Heart right ventricle (tissue), 16 donors: Measurements from ENCODE around the gene RAG1. TPM values are rescaled to one million over a fixed set of nuclear protein-coding genes. Genes with fewer than 3 reads are reported as not detected.

ENCODE experiments used
- ATAC-seq, 8 donors: fragments of 200-7000 bp; cut with Tn5 transposase; one replicate each; pipeline ENCODE4 v1.9.1; 2020; ENCODE audit warnings: mild to moderate bottlenecking in 8 of 8, moderate library complexity in 8 of 8, moderate number of reproducible peaks in 1 of 8
- DNase-seq, 2 donors: peaks; one replicate each; pipeline ENCODE4 v3.0.0-alpha.2; 2020
- H3K27ac ChIP-seq, 10 donors: fragments of 200-600 bp; sonication (generic) in 2 of 10; one replicate each; pipeline versions ENCODE4 v1.5.0 to v1.8.0; 2020 to 2022; ENCODE audit warnings: mild to moderate bottlenecking in 3 of 10
- H3K27me3 ChIP-seq, 7 donors: fragments of 200-600 bp; one replicate each; pipeline ENCODE4 v1.8.0; 2021 to 2022; ENCODE audit warnings: mild to moderate bottlenecking in 2 of 7
- H3K36me3 ChIP-seq, 9 donors: fragments of 200-600 bp; sonication (generic) in 1 of 9; one replicate each; pipeline versions ENCODE4 v1.5.0 to v1.8.0; 2020 to 2022; ENCODE audit warnings: mild to moderate bottlenecking in 2 of 9
- H3K4me1 ChIP-seq, 9 donors: fragments of 200-600 bp; sonication (generic) in 1 of 9; one replicate each; pipeline versions ENCODE4 v1.5.0 to v1.8.0; 2020 to 2022; ENCODE audit warnings: mild to moderate bottlenecking in 4 of 9
- H3K4me3 ChIP-seq, 10 donors: fragments of 200-600 bp; sonication (generic) in 2 of 10; one replicate each; pipeline versions ENCODE4 v1.5.0 to v1.8.0; 2020 to 2022; ENCODE audit warnings: mild to moderate bottlenecking in 7 of 10, moderate library complexity in 2 of 10
- H3K9me3 ChIP-seq, 11 donors: fragments of 200-600 bp in 10 of 11; sonication (generic) in 2 of 11; one replicate each; pipeline versions ENCODE4 v1.5.0 to v1.8.0; 2013 to 2022; ENCODE audit warnings: mild to moderate bottlenecking in 2 of 11, control low read depth in 1 of 11, moderate library complexity in 1 of 11
- WGBS, 2 donors: extraction: QIAGEN DNeasy Blood & Tissue Kit; methylation state at CpG; one replicate each; pipeline ENCODE4 v1.1.7; 2013; ENCODE audit warnings: inconsistent platforms in 1 of 2; 5-methylcytosine and 5-hydroxymethylcytosine counted together
- intact Hi-C, 10 donors: fragments of 100-400 bp; cut with DNase I; formaldehyde crosslinking; loops; one replicate each; pipeline versions ENCODE4 v1.11.1 to v1.14.2; 2022
- polyA plus RNA-seq, 2 donors: library from polyadenylated mRNA; stranded (reverse); fragments of 200-250 nt; gene quantifications; one replicate each; pipeline ENCODE4 v1.2.3, GENCODE V29; 2013
- total RNA-seq, 10 donors: library from RNA; stranded (reverse); fragmentation: NEBNext Ultra II Directional in 3 of 10; extraction: Animal tissue kit (Norgen Biotek cat#: 25700) in 3 of 10; gene quantifications; one replicate each; pipeline versions ENCODE4 v1.2.1 to v1.2.4, GENCODE V29; 2021 to 2023
- TF ChIP-seq, protein P1 (sequence below), 9 donors: fragments of 200-600 bp; sonication (generic) in 2 of 9; IDR thresholded peaks; one replicate each; pipeline versions ENCODE4 v1.5.0 to v1.8.0; 2021 to 2022; ENCODE audit warnings: antibody characterized with exemption in 9 of 9, mild to moderate bottlenecking in 5 of 9, moderate library complexity in 1 of 9
- donor health status: Arrhythmogenic right ventricular cardiomyopathy.
- donor health status: ischemic (EF 13 %, LVEDD 7.1; RV severe dilation, severe dysfunction).
- donor health status: healthy with polysubstance abuse.
- donor health status: DM: no; HTN: yes; CAD: no.
- donor health status: DM: no; HTN: no; CAD: no.
- donor health status: ischemic (EF 25% LVEDD 6.9; RV normal size, moderate dysfunction).
- donor health status: ischemic (EF 25% LVEDD 5.7; RV mildly dilated, moderate dysfunction).
- donor health status: healthy.
- donor health status: DM: yes; HTN: yes; CAD: no.
- donor health status: Ischemic cardiomyopathy.
- donor health status: ischemic (EF 35%, LVEDD 5.7; RV mildly dilated, moderate dysfunction).
- donor health status: nonischemic (EF 11% LVEDD 7.7; RV severe dilation, severe dysfunction).
- donor health status: DM: yes; HTN: yes; CAD: no.
- donor health status: PGD.
- donor health status: ischemic (EF 29% LVEDD 5.4; RV normal size, mild dysfunction).
- donor health status: nonischemic (EF 23%, LVEDD 6.1; RV moderate dilation, normal function).

RAG1 gene
- total and polyA plus RNA-seq, 12 donors, result 0.26 to 2.1 (median 1.2) TPM

DNA sequence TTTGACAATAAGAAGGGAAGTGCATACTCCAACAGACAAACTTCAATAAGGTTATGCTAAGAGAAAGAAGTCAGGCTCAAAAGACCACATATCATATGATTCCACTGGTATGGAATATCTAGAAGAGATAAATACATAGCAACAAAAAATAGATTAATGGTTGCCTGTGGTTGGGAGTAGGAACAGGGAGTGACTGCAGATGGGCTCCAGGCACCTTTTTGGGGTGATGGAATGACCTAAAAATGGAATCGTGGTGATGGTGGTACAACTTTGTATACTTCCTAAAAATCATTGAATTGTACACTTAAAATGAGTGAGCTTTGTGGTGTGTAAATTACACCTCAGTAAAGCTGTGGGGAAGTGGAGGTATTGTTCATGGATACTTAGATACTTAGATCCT, 59.2 kb downstream of the RAG1 start:
- ATAC-seq (no peak), DNase-seq (no peak)
- intact Hi-C loops, result loop anchor here in 1 of 10 donors (10.0 kb wide), 1 partner anchor 62 kb away; the partner anchor contains the start of gene RAG1
- no peaks in the 10 kb centered on the region for H3K36me3 ChIP-seq
- H3K9me3 ChIP-seq, result no peaks in the 10 kb centered on the region
- H3K4me3 ChIP-seq, result no peak overlapping the region
- WGBS, 2 donors, result 76 to 90% methylated on average over 1 of the region's 1 CpG
- no peaks in the 10 kb centered on the region for H3K27me3 ChIP-seq
- TF ChIP-seq, protein P1, sequence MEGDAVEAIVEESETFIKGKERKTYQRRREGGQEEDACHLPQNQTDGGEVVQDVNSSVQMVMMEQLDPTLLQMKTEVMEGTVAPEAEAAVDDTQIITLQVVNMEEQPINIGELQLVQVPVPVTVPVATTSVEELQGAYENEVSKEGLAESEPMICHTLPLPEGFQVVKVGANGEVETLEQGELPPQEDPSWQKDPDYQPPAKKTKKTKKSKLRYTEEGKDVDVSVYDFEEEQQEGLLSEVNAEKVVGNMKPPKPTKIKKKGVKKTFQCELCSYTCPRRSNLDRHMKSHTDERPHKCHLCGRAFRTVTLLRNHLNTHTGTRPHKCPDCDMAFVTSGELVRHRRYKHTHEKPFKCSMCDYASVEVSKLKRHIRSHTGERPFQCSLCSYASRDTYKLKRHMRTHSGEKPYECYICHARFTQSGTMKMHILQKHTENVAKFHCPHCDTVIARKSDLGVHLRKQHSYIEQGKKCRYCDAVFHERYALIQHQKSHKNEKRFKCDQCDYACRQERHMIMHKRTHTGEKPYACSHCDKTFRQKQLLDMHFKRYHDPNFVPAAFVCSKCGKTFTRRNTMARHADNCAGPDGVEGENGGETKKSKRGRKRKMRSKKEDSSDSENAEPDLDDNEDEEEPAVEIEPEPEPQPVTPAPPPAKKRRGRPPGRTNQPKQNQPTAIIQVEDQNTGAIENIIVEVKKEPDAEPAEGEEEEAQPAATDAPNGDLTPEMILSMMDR (IDR thresholded peaks at IDR 0.05), result no peak
- H3K27ac ChIP-seq, result no peak overlapping the region
- peaks cover 0 to 6% (median 0%) of the 10 kb centered on the region in 9 donors for H3K4me1 ChIP-seq

DNA sequence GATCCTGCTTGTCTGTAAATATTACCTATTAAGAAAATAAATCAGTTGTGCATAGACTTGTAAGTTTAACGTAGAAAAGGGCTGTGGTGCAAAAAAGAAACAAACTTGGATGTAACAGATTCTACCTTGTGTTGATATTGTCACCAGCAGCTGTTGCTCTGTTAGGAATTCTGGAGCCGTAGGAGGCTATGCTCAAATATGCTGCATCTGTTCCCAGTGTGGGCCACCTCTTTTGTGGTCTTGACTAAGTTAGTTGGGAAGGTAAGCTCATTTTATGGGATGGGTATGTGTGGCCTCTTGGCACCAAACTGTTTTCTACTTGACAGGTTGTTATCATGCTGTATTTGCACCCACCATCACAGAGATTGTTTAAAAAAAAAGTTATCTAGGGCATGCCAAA, 59.7 kb downstream of the RAG1 start:
- H3K36me3 ChIP-seq, result no peaks in the 10 kb centered on the region
- TF ChIP-seq, protein P1 (IDR thresholded peaks at IDR 0.05), result no peak
- H3K4me1 ChIP-seq, result peaks cover 0 to 6% (median 0%) of the 10 kb centered on the region in 9 donors
- WGBS, 2 donors, result 93% methylated on average over 2 of the region's 2 CpGs
- intact Hi-C loops, result loop anchor here in 1 of 10 donors (10.0 kb wide), 1 partner anchor 63 kb away; the partner anchor contains the start of gene RAG1
- ATAC-seq, result no peak
- H3K27ac ChIP-seq, result no peak overlapping the region
- no peak overlapping the region for H3K4me3 ChIP-seq
- H3K27me3 ChIP-seq, result no peaks in the 10 kb centered on the region
- DNase-seq, result no peak
- H3K9me3 ChIP-seq, result no peaks in the 10 kb centered on the region

DNA sequence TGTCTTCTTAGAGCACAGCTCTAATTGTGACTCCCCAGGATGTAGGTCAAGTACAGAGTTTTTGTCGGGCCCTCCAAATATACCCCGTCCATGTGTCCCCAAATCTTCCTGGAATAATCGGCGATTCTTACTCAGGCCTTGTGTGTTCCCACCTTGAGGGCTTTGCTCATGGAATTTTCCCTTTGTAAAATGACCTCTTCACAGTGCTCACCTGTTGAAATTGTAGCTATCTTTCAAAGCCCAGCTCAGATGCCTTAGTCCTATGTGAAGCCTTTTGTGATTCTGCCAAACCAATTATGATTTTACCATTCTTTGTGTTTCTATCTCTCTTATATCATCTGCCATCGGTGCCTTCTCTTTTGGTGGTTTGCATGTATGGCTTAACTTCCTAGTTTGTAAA, 60.3 kb downstream of the RAG1 start:
- Histone ChIP-seq H3K4me1 (peaks cover 0 to 6% (median 0%) of the 10 kb centered on the region in 9 donors), H3K27ac (no peak overlapping the region), H3K27me3 (no peaks in the 10 kb centered on the region), H3K36me3 (peaks cover 0 to 2% (median 0%) of the 10 kb centered on the region in 9 donors), H3K9me3 (no peaks in the 10 kb centered on the region), H3K4me3 (no peak overlapping the region)
- ATAC-seq (no peak), DNase-seq (no peak)
- WGBS, 2 donors, result 95% methylated on average over 5 of the region's 5 CpGs
- intact Hi-C loops, result loop anchor here in 1 of 10 donors (10.0 kb wide), 1 partner anchor 63 kb away; the partner anchor contains the start of gene RAG1
- TF ChIP-seq, protein P1 (IDR thresholded peaks at IDR 0.05), result no peak

DNA sequence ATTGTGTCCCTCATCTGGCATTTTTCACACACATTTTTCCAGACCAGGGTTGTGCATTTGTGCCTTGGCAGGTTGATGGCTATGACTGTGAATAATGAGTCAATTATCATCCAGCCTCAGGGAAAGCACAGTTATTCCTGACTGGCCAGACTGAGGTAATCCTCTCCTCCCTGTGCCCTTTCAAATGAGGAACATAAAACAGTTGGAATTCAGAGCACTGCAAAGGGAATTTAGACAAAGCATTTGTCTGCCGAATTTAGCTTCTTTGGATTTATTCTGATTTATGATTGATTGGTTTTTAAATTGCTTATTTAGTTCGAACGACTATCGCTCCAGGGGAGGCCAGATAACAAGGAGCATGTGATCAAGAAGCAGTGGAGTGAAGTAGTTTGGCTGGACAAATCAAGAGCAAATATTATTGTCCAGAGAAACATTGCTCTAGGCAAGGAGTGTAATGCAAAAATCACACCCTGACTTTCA, 61.0 kb downstream of the RAG1 start:
- Histone ChIP-seq H3K27ac (no peak overlapping the region), H3K4me1 (peaks cover 0 to 6% (median 0%) of the 10 kb centered on the region in 9 donors), H3K27me3 (no peaks in the 10 kb centered on the region), H3K9me3 (no peaks in the 10 kb centered on the region), H3K4me3 (no peak overlapping the region), H3K36me3 (peaks cover 0 to 8% (median 0%) of the 10 kb centered on the region in 9 donors)
- TF ChIP-seq, protein P1 (IDR thresholded peaks at IDR 0.05), result no peak
- intact Hi-C loops, result loop anchor here in 1 of 10 donors (10.0 kb wide), 1 partner anchor 64 kb away; the partner anchor contains the start of gene RAG1
- DNase-seq (no peak), ATAC-seq (no peak)
- WGBS, 2 donors, result 64 to 68% methylated on average over 4 of the region's 4 CpGs

Other genes with a start within 250 kb of the RAG1 start
- 10 to 100 TPM; 11.5 to 18.2 (median 13.4) TPM for gene TRAF6, start 57.7 kb upstream of the RAG1 start, total RNA-seq
- gene TRAF6, start 57.7 kb upstream of the RAG1 start, polyA plus RNA-seq, result 1 to 10 TPM; 3.0 to 3.7 TPM
- 10 to 100 TPM; 33.8 to 50.8 (median 41.5) TPM for gene IFTAP, start 26.5 kb downstream of the RAG1 start, total RNA-seq
- 10 to 100 TPM; 44.6 to 54.6 TPM for gene IFTAP, start 26.5 kb downstream of the RAG1 start, polyA plus RNA-seq
- gene RAG2, start 30.2 kb downstream of the RAG1 start, total RNA-seq, result not detected
- gene RAG2, start 30.2 kb downstream of the RAG1 start, polyA plus RNA-seq, result not detected